H1 (cell line): ENCODE results near the gene CUL4A. TPM values are rescaled to one million over a fixed set of nuclear protein-coding genes. Genes with fewer than 3 reads are reported as not detected.

ENCODE experiments used
- CTCF ChIA-PET: fragments of 300-600 bp; sonication (Branson Sonifier 250); formaldehyde crosslinking; loops from one replicate; lab custom pipeline; 2021; ENCODE audit not compliant: partially characterized antibody; lab: Charles Lee
- POLR2A ChIA-PET: fragments of 300-600 bp; sonication (Branson Sonifier 250); formaldehyde crosslinking; loops from one replicate; lab custom pipeline; 2021; ENCODE audit warnings: inconsistent platforms; ENCODE audit not compliant: partially characterized antibody; lab: Charles Lee
- DNase-seq, 2 experiments: peaks; one replicate each; pipeline versions ENCODE4 v3.0.0 to v3.0.0-alpha.2; 2010 to 2022; ENCODE audit warnings: low spot score in 2 of 2, low read depth in 1 of 2, mixed read lengths in 1 of 2
- FAIRE-seq: peaks from 2 replicates; lab custom pipeline; 2011; peaks lifted over from hg19 to GRCh38; lab: Jason Lieb, UNC
- H2AFZ ChIP-seq: 2 replicates; pipeline ENCODE4 v1.8.1; 2012; ENCODE audit warnings: low read length, inconsistent platforms
- H2AK5ac ChIP-seq: 2 replicates; pipeline ENCODE4 v1.6.1; 2013; ENCODE audit warnings: low read depth, low read length
- H2BK120ac ChIP-seq: replicated peaks from 2 replicates; pipeline ENCODE3; 2013; ENCODE audit warnings: low read depth, low read length, inconsistent platforms
- H2BK12ac ChIP-seq: 2 replicates; pipeline ENCODE4 v1.6.1; 2013; ENCODE audit warnings: low read depth, low read length
- H2BK15ac ChIP-seq: 2 replicates; pipeline ENCODE4 v1.6.1; 2013; ENCODE audit warnings: low read length
- H2BK20ac ChIP-seq: 2 replicates; pipeline ENCODE4 v1.6.1; 2013; ENCODE audit warnings: low read length
- H2BK5ac ChIP-seq: 2 replicates; pipeline ENCODE4 v1.6.1; 2013; ENCODE audit warnings: low read depth, low read length
- H3K14ac ChIP-seq: 2 replicates; pipeline ENCODE4 v1.6.1; 2013; ENCODE audit warnings: inconsistent platforms; ENCODE audit not compliant: insufficient read length
- H3K18ac ChIP-seq: 2 replicates; pipeline ENCODE4 v1.6.1; 2013; ENCODE audit warnings: low read length; ENCODE audit errors: extremely low read depth
- H3K23ac ChIP-seq: 2 replicates; pipeline ENCODE4 v1.6.1; 2013; ENCODE audit warnings: inconsistent platforms; ENCODE audit not compliant: insufficient read length
- H3K23me2 ChIP-seq: 2 replicates; pipeline ENCODE4 v1.6.1; 2013; ENCODE audit warnings: low read depth, low read length
- H3K27ac ChIP-seq: 2 replicates; pipeline ENCODE4 v1.6.1; 2011; ENCODE audit warnings: low read depth, low read length, inconsistent platforms
- H3K27me3 ChIP-seq, 4 experiments: replicated peaks in 1 of 4; 1 replicate in 1 of 4; 2 replicates in 3 of 4; pipeline versions ENCODE4 v1.6.1 to v1.8.1; 2011 to 2013; ENCODE audit warnings: low read length in 3 of 4, mild to moderate bottlenecking in 3 of 4, inconsistent platforms in 2 of 4, mixed read lengths in 2 of 4, moderate library complexity in 1 of 4; ENCODE audit not compliant: control insufficient read depth in 3 of 4, insufficient read depth in 3 of 4; ENCODE audit errors: extremely low read depth in 1 of 4
- H3K36me3 ChIP-seq, 4 experiments: 2 replicates each; pipeline versions ENCODE4 v1.6.1 to v1.8.1; 2011 to 2013; ENCODE audit warnings: mild to moderate bottlenecking in 4 of 4, low read length in 3 of 4, moderate library complexity in 2 of 4, control low read depth in 1 of 4, inconsistent platforms in 1 of 4; ENCODE audit not compliant: insufficient read depth in 4 of 4, control insufficient read depth in 2 of 4
- H3K4ac ChIP-seq: replicated peaks from 2 replicates; pipeline ENCODE3; 2013; ENCODE audit warnings: low read length, low read depth, mixed read lengths, inconsistent platforms; ENCODE audit not compliant: insufficient read length
- H3K4me1 ChIP-seq, 4 experiments: replicated peaks in 1 of 4; 1 replicate in 1 of 4; 2 replicates in 3 of 4; pipeline versions ENCODE4 v1.6.1 to v1.8.1; 2011 to 2013; ENCODE audit warnings: low read length in 3 of 4, inconsistent platforms in 2 of 4, mixed read lengths in 1 of 4; ENCODE audit not compliant: insufficient read depth in 4 of 4, control insufficient read depth in 3 of 4
- H3K4me2 ChIP-seq, 2 experiments: 2 replicates each; pipeline versions ENCODE4 v1.6.1 to v1.8.1; 2011 to 2013; ENCODE audit warnings: low read depth in 2 of 2, low read length in 2 of 2, control low read depth in 1 of 2, inconsistent platforms in 1 of 2, mild to moderate bottlenecking in 1 of 2; ENCODE audit not compliant: insufficient read depth in 1 of 2
- H3K4me3 ChIP-seq, 4 experiments: fragments of 200-600, 300-600 bp in 1 of 4; sonication (generic), shearing (Covaris generic), sonication (Bioruptor Twin) in 1 of 4; 2 replicates each; pipeline versions ENCODE4 v1.5.1 to v1.8.1; 2011 to 2016; ENCODE audit warnings: low read length in 4 of 4, low read depth in 3 of 4, control low read depth in 2 of 4, inconsistent platforms in 2 of 4, mild to moderate bottlenecking in 2 of 4, mixed read lengths in 1 of 4, moderate library complexity in 1 of 4; ENCODE audit not compliant: insufficient read depth in 2 of 4; ENCODE audit errors: extremely low read depth in 1 of 4
- H3K56ac ChIP-seq: replicated peaks from 2 replicates; pipeline ENCODE3; 2013; ENCODE audit warnings: low read depth, mild to moderate bottlenecking, mixed read lengths, low read length, inconsistent platforms; ENCODE audit not compliant: insufficient read length
- H3K79me1 ChIP-seq: 2 replicates; pipeline ENCODE4 v1.6.1; 2013; ENCODE audit warnings: low read depth, low read length, control low read depth
- H3K79me2 ChIP-seq, 2 experiments: 2 replicates each; pipeline versions ENCODE4 v1.6.1 to v1.8.1; 2012 to 2013; ENCODE audit warnings: low read length in 2 of 2, mild to moderate bottlenecking in 2 of 2, inconsistent platforms in 1 of 2; ENCODE audit not compliant: insufficient read depth in 2 of 2, control insufficient read depth in 1 of 2
- H3K9ac ChIP-seq, 4 experiments: replicated peaks in 1 of 4; 1 replicate in 1 of 4; 2 replicates in 3 of 4; pipeline versions ENCODE4 v1.6.1 to v1.8.1; 2011 to 2013; ENCODE audit warnings: low read depth in 3 of 4, low read length in 3 of 4, control low read depth in 2 of 4, mild to moderate bottlenecking in 2 of 4, moderate library complexity in 2 of 4, inconsistent platforms in 1 of 4; ENCODE audit errors: extremely low read depth in 1 of 4
- H3K9me3 ChIP-seq, 2 experiments: 2 replicates each; pipeline versions ENCODE4 v1.6.1 to v1.8.1; 2012 to 2013; ENCODE audit warnings: mild to moderate bottlenecking in 2 of 2, moderate library complexity in 2 of 2, control low read depth in 1 of 2, inconsistent platforms in 1 of 2, low read depth in 1 of 2, low read length in 1 of 2, mixed read lengths in 1 of 2; ENCODE audit not compliant: insufficient read depth in 2 of 2
- H4K20me1 ChIP-seq, 2 experiments: replicated peaks in 1 of 2; 2 replicates each; pipeline versions ENCODE3 to v1.8.1; 2011 to 2013; ENCODE audit warnings: inconsistent platforms in 2 of 2, low read length in 2 of 2, mild to moderate bottlenecking in 1 of 2; ENCODE audit not compliant: insufficient read depth in 2 of 2, control insufficient read depth in 1 of 2
- H4K5ac ChIP-seq: 2 replicates; pipeline ENCODE4 v1.6.1; 2013; ENCODE audit warnings: low read length, low read depth, mixed read lengths, inconsistent platforms; ENCODE audit not compliant: insufficient read length
- H4K8ac ChIP-seq: 2 replicates; pipeline ENCODE4 v1.8.0; 2013; ENCODE audit warnings: mild to moderate bottlenecking, moderate library complexity, low read length, inconsistent platforms; ENCODE audit not compliant: insufficient read depth; ENCODE audit errors: extremely low read depth
- H4K91ac ChIP-seq: replicated peaks from 2 replicates; pipeline ENCODE3; 2013; ENCODE audit warnings: low read length, mixed read lengths, inconsistent platforms; ENCODE audit not compliant: insufficient read length
- KDM1A ChIP-seq: fragments of 200-600, 300-600 bp; sonication (generic); IDR thresholded peaks from 2 replicates; pipeline ENCODE4 v1.7.1; 2016; ENCODE audit warnings: mild to moderate bottlenecking, low read length, borderline replicate concordance
- whole genome bisulfite sequencing, 2 experiments: shearing (Covaris generic) in 1 of 2; methylation state at CpG; one replicate each; pipeline versions ENCODE4 v1.1.6 to v1.1.7; 2013 to 2015; ENCODE audit warnings: low lambda C conversion rate in 2 of 2, mixed read lengths in 2 of 2, inconsistent platforms in 1 of 2, low coverage in 1 of 2, missing lambda C conversion rate in 1 of 2; ENCODE audit not compliant: insufficient replicate concordance in 2 of 2, insufficient coverage in 1 of 2, insufficient read length in 1 of 2; ENCODE audit errors: extremely low coverage in 1 of 2, missing lambda C conversion rate in 1 of 2; 5-methylcytosine and 5-hydroxymethylcytosine counted together
- polyA plus RNA-seq, 7 experiments: library from polyadenylated mRNA; depleted of rRNA in 3 of 7; stranded (reverse) in 5 of 7; unstranded in 2 of 7; fragments of >200 nt in 5 of 7; fragments of 200-250 nt in 2 of 7; gene quantifications; 1 replicate in 5 of 7; 2 replicates in 1 of 7; 4 replicates in 1 of 7; pipeline versions ENCODE4 v1.2.1 to v1.2.3, GENCODE V29; 2011 to 2013; ENCODE audit warnings: missing spikeins in 2 of 7, mixed read lengths in 2 of 7
- total RNA-seq: library from RNA; stranded (reverse); fragmentation: NEBNext Ultra II Directional; extraction: Animal tissue kit (Norgen Biotek cat#: 25700); gene quantifications from 2 replicates; pipeline ENCODE4 v1.2.1, GENCODE V29; 2021
- TF ChIP-seq, protein P1 (sequence below), 3 experiments: IDR thresholded peaks; 1 replicate in 2 of 3; 2 replicates in 1 of 3; pipeline versions ENCODE4 v1.5.1 to v1.6.1; 2011; ENCODE audit warnings: low read length in 3 of 3, mild to moderate bottlenecking in 3 of 3, inconsistent platforms in 2 of 3, low read depth in 1 of 3, moderate library complexity in 1 of 3; ENCODE audit not compliant: insufficient read depth in 1 of 3; ENCODE audit errors: control extremely low read depth in 1 of 3

Gene CUL4A
- total and polyA plus RNA-seq, 2 of the 8 experiments (the other 6 are each of a cell fraction or from before 2014, with no cell fraction given) = 54.7 to 101 TPM

- Histone ChIP-seq H3K18ac (no peak overlapping the region), H2BK15ac (no peak overlapping the region), H2BK20ac (no peak overlapping the region), H3K23ac (no peak overlapping the region), H3K4ac (no peak overlapping the region), H3K79me2 (no peaks in the 10 kb centered on the region; a peak in 1 of 4 replicates), H4K8ac (no peak overlapping the region), H3K23me2 (no peaks in the 10 kb centered on the region), H3K27me3 (no peaks in the 10 kb centered on the region), H2BK12ac (no peak overlapping the region), H2BK5ac (no peak overlapping the region), H4K91ac (no peak overlapping the region), H3K4me2 (no peak overlapping the region), H2AFZ (no peak overlapping the region), H4K5ac (no peak overlapping the region), H2AK5ac (no peak overlapping the region), H3K4me3 (no peak overlapping the region), H2BK120ac (no peak overlapping the region), H4K20me1 (no peaks in the 10 kb centered on the region), H3K9ac (no peak overlapping the region), H3K79me1 (no peaks in the 10 kb centered on the region), H3K56ac (no peak overlapping the region), H3K9me3 (no peaks in the 10 kb centered on the region), H3K36me3 (peaks cover 2 to 23% (median 6%) of the 10 kb centered on the region in 4 experiments; a peak in 5 of 8 replicates), H3K27ac (no peak overlapping the region), H3K14ac (no peak overlapping the region), H3K4me1 (peaks cover 0 to 10% (median 3%) of the 10 kb centered on the region in 4 experiments; a peak in 5 of 7 replicates)
- FAIRE-seq (no peak), DNase-seq (no peak)
- CTCF ChIA-PET = interaction anchor here (1.3 kb wide), 1 partner anchor 235 kb away, joined by 3 read pairs; no protein-coding TSS in a partner anchor
- 94% methylated on average over 10 of the region's 10 CpGs; no CpG with 5 or more reads in 1 of the 2 experiments for WGBS, 2 experiments
- no peak for TF ChIP-seq KDM1A
- TF ChIP-seq, protein P1, sequence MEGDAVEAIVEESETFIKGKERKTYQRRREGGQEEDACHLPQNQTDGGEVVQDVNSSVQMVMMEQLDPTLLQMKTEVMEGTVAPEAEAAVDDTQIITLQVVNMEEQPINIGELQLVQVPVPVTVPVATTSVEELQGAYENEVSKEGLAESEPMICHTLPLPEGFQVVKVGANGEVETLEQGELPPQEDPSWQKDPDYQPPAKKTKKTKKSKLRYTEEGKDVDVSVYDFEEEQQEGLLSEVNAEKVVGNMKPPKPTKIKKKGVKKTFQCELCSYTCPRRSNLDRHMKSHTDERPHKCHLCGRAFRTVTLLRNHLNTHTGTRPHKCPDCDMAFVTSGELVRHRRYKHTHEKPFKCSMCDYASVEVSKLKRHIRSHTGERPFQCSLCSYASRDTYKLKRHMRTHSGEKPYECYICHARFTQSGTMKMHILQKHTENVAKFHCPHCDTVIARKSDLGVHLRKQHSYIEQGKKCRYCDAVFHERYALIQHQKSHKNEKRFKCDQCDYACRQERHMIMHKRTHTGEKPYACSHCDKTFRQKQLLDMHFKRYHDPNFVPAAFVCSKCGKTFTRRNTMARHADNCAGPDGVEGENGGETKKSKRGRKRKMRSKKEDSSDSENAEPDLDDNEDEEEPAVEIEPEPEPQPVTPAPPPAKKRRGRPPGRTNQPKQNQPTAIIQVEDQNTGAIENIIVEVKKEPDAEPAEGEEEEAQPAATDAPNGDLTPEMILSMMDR (IDR thresholded peaks at IDR 0.05; ENCODE audit: control extremely low read depth in 1 of 3, insufficient read depth in 1 of 3, low read depth in 1 of 3, low read length in 3 of 3) = no peak
- POLR2A ChIA-PET = interaction anchor here (1.2 to 2.5 kb wide), 2 partner anchors 12 to 42 kb away, joined by 3 to 7 read pairs; partner anchors contain the start of genes CUL4A and PCID2
Measured at GRCh38 chr13:113167155-113167554, 42.3 kb upstream of the CUL4A start.
